ENCODE measurements around the gene CNTD1.
"Not testable (repeated sequence)": the region's sequence is repeated elsewhere in the genome, so short reads cannot be mapped to it uniquely, and the experiment has no call there.

The CNTD1 gene

GRCh38 chr17:42798383-42799380 is at the start of gene CNTD1, which contains the start of gene COA3:
CNTD1 (plus strand) TSS chr17:42798861; CDS start chr17:42799068, 207 bp downstream.
COA3 (minus strand) TSS chr17:42798704; CDS start chr17:42798681, 23 bp downstream.
- peak; percentile 44 for DNase-seq (ENCODE audit: low read depth)

GRCh38 chr17:42748908-42749798 is 49.5 kb upstream of the CNTD1 start:
- DNase-seq (ENCODE audit: low read depth) = no peak

- no peak for DNase-seq (ENCODE audit: low read depth)
Observed at GRCh38 chr17:42750739-42751344, 47.8 kb upstream of the CNTD1 start.

- no peak for DNase-seq (ENCODE audit: low read depth)
Observed at GRCh38 chr17:42751628-42752027, 47.0 kb upstream of the CNTD1 start.

- DNase-seq (ENCODE audit: low read depth) = no peak
Observed at GRCh38 chr17:42754782-42755181, 43.9 kb upstream of the CNTD1 start.

GRCh38 chr17:42759982-42760651 is 38.5 kb upstream of the CNTD1 start:
- no peak for DNase-seq (ENCODE audit: low read depth)

- DNase-seq (ENCODE audit: low read depth) = no peak
Observed at GRCh38 chr17:42760652-42761581, 37.7 kb upstream of the CNTD1 start, which contains the start of gene RAMP2. RAMP2 (plus strand) TSS chr17:42761227; CDS start chr17:42761262, 35 bp downstream.

- no peak for DNase-seq (ENCODE audit: low read depth)
Observed at GRCh38 chr17:42761638-42762037, 37.0 kb upstream of the CNTD1 start.

- DNase-seq (ENCODE audit: low read depth) = no peak
Observed at GRCh38 chr17:42766124-42766523, 32.5 kb upstream of the CNTD1 start.

- DNase-seq (ENCODE audit: low read depth) = no peak
Observed at GRCh38 chr17:42767512-42767911, 31.1 kb upstream of the CNTD1 start.

GRCh38 chr17:42768006-42768405 is 30.7 kb upstream of the CNTD1 start:
- DNase-seq (ENCODE audit: low read depth) = not testable (repeated sequence)

GRCh38 chr17:42769964-42770363 is 28.7 kb upstream of the CNTD1 start:
- DNase-seq (ENCODE audit: low read depth) = not testable (repeated sequence)

- DNase-seq (ENCODE audit: low read depth) = no peak
Observed at GRCh38 chr17:42772945-42773289, 25.7 kb upstream of the CNTD1 start.

- peak; percentile 53 for DNase-seq (ENCODE audit: low read depth)
Observed at GRCh38 chr17:42773290-42774035, 25.2 kb upstream of the CNTD1 start, which contains the start of gene VPS25. VPS25 (plus strand) TSS chr17:42773449; CDS start chr17:42773476, 27 bp downstream.

GRCh38 chr17:42774066-42774745 is 24.5 kb upstream of the CNTD1 start:
- no peak for DNase-seq (ENCODE audit: low read depth)

GRCh38 chr17:42775534-42776098 is 23.0 kb upstream of the CNTD1 start:
- no peak for DNase-seq (ENCODE audit: low read depth)

GRCh38 chr17:42778570-42778969 is 20.1 kb upstream of the CNTD1 start:
- DNase-seq (ENCODE audit: low read depth) = no peak

GRCh38 chr17:42779304-42779935 is 19.2 kb upstream of the CNTD1 start:
- DNase-seq (ENCODE audit: low read depth) = no peak
